LoVo (cell line): Measurements from ENCODE around the gene RORC.
"Not testable (repeated sequence)": the region's sequence is repeated elsewhere in the genome, so short reads cannot be mapped to it uniquely, and the experiment has no call there.

ENCODE experiments used
- DNase-seq: peaks from one replicate; pipeline ENCODE4 v3.0.0-alpha.2; 2016; ENCODE audit warnings: low spot score

The RORC gene

DNA sequence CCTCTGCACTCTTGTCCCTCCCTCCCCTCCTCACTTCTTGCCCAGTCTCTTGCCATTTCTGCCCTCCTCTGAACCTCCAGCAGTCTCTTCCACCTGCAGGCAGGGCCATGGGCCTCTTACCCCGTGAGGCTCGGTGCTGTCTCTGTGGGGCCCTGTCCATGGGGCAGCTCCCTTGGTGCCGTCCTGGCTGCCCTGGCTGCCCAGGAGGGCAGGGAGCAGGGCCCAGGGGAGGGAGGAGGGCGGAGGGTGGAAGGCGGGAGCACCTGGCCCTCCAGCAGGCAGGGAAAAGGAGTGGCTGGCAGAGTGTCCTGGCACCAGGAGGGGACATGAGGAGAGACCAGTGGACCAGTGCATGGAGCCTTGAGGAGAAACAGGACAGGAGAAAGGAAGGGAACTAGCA is at the start of gene RORC:
TSS of gene RORC (minus strand) at position 198 of the 400 bp plus-strand sequence. CDS start at position 160, 38 bp downstream.
- DNase-seq, result no peak

DNA sequence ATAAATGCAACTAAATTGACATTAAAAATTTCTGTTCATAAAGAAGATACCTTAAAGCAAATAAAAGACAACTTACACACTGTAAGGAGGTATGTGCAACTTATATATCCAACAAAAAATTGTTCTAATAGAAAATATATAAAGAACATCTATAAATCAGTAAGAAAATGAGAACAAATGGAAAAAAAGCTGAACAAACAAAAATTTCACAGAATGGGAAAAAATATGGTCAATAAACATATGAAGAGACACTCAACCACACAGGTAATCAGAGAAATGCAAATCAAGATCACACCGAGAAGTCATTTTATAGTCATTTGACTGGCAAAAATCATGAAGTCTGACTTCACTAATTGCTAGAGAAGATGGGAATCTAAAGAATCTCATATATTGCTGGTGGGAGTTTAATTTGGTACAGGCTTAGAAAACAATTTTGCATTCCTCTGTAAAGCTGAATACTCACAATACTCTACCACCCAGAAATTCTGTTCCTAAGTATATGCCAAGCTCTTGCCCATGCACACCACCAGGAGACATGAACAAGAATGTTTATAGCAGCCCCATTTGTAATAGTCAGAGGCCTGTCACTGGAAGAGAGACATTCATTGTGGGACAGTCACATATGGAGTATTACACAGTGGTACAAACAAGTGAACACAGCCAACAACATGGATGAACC is 44.0 kb upstream of the RORC start:
- DNase-seq, result no peak

- DNase-seq, result not testable (repeated sequence)
Measured at GRCh38 chr1:151872776-151873175, 41.2 kb upstream of the RORC start.

- no peak for DNase-seq
Measured at GRCh38 chr1:151871284-151872030, 39.9 kb upstream of the RORC start.

- DNase-seq, result no peak
Measured at GRCh38 chr1:151868486-151868885, 36.9 kb upstream of the RORC start.

- DNase-seq, result peak; percentile 16
Measured at GRCh38 chr1:151867765-151868411, 36.3 kb upstream of the RORC start.

- no peak for DNase-seq
Measured at GRCh38 chr1:151867321-151867720, 35.7 kb upstream of the RORC start.

DNA sequence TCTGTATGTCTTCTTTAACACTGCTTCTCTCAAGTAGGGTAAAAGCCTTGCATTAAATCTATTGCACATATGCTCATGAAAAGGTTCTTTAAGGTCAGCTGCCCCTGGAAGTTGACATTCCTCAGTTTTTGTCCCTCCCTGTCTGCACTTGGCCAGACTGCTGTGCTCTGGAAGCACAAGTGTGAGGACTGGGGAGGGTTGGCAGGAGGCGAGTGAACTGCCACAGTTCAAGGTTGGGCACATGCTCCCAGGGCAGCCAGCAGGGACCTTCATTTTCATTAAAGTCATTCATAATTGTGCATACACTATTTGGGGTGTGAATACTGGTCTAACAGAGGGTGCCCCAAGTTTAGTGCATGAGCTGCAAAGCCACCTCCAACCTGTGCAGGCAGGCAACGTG is 32.8 kb upstream of the RORC start:
- DNase-seq, result no peak

GRCh38 chr1:151862604-151863003 is 31.0 kb upstream of the RORC start:
- no peak for DNase-seq

DNA sequence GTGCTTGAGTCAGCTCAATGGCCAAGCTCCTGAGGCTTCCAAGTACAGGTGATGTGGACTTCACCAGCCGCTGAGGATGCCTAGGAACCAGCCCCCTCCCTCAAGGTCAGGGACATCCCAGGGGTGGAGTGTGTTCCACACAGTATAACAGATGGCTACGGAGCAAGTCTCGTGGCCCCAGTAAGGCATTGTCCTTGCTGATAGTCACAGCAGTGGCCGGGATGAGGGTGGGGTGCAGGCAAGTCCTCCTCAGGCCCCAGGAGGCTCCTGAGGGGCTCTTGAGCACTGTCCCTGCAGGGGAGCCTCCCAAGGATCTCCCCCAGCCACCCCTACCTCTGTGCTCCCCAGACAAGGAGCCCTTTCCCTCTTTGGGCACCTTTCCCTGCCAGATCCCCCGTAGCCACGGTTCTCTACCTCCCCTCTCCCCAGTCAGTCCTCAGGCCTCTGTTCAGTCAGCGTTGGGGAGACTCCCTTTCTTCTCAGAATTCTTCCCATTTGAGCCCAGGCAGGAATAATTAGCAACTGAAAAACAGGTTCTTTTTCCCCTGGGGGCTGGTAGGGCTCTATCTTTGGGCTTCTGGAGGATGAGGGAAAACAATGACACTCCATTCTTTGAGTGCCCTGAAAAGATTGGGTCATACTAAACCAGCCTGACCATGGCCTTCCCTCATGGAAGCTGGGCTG is 29.0 kb upstream of the RORC start:
- no peak for DNase-seq

GRCh38 chr1:151859891-151860293 is 28.3 kb upstream of the RORC start:
- no peak for DNase-seq

DNA sequence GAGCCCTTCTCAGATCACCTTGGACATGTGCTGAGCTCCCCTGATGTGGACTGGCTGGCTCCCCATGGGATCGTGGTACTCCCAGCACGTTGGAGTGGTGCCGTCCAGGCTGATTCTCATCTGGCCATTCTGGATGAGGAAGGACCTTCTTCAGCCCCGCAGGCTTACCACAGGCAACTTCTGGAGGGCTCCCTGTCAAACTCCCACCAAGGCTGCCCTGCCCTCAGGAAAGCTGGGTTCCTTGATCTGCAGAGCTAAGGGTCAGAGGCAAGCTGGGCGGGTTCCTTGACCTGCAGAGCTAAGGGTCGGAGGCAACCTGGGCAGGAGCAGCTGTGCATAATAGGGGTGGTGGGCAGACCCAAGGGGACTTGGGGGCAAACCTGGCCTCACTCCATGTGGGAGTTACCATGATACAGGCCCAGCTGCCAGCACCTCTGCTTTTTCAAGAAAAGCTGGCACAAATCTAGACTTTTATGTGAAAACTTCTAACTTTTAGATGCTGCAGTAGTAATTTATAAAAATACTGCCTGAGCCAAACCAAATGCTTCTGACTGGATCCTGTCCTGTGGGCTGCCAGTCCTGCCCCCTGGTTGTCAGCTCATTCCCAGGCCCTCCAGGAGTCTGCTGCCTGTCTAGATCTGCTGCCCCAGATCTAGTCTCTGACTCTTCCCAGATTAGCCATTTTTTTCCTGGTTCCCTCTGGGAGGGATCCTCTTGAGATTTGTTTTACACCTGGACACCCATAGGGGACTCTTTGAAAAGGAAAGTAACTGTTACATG is 27.5 kb upstream of the RORC start:
- DNase-seq, result no peak

- no peak for DNase-seq
Measured at GRCh38 chr1:151858030-151858746, 26.6 kb upstream of the RORC start.

DNA sequence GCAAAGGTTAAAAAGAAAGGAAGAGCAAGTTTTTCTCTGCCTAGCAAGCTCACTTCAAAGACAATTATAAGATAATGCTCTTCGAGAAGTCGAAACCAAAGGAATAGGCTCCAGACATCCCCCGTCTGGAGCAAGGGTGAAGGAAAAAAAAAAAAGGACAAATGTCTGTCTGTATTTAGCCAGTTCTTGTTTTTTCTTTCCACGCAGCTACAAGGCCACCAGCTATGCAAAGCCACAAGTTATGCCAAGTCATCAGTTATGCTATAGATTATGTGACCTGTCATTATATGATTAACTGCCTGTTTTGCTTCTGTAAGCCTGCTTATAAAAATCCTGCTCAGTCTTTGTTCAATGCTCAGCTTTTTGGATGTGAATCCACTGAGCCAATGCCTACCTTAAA is 24.3 kb upstream of the RORC start:
- DNase-seq, result no peak

- not testable (repeated sequence) for DNase-seq
Measured at GRCh38 chr1:151855516-151855915, 23.9 kb upstream of the RORC start.

DNA sequence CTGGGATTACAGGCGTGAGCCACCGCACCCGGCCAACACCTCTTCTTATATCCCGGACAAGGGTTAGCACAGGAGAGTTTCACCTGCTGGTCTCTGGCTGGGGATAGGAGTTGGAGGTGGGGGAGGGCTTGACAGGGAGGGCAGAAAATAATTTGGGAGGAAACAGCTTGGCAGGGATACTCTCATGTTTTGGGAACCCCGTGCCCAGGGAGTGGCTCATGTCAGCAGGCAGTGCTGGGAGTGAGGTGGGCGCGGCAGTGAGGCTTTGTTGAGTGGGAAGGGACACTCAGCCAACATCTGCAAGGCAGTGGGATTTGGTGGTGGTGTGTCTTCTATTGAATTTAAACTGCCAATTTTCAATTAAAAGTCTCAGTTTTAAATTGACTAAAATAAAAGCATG is 23.1 kb upstream of the RORC start:
- no peak for DNase-seq

DNA sequence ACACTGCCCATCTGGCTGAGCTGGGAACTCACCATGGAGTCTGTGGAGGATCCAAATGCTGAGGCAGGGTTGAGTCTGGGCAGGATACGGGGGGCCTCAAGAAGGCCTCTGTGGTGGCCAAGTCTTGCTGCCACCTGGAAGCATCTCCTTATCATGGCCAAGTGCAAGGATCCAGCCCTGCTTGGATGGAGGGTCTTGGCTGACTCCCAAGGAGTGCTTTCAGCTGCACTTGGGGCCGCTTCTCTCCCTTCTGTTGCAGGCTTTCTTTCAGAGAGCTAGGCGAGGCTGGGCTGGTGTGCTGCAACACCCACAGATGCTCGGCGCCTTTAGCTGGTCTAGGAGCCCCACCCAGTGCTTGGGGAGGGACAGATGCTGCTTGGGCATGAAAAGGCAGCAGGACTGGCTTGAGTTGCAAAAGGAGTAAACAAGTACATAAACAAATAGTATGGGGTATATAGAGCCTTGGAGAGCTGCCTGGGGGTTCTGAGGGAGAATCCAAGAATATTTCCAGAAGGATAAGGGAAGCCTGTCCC is 21.9 kb upstream of the RORC start, which contains the start of gene THEM5:
TSS of gene THEM5 (minus strand) at position 302 of the 533 bp plus-strand sequence. CDS start at position 155, 147 bp downstream.
- DNase-seq, result no peak

- DNase-seq, result no peak
Measured at GRCh38 chr1:151852733-151853132, 21.1 kb upstream of the RORC start.

DNA sequence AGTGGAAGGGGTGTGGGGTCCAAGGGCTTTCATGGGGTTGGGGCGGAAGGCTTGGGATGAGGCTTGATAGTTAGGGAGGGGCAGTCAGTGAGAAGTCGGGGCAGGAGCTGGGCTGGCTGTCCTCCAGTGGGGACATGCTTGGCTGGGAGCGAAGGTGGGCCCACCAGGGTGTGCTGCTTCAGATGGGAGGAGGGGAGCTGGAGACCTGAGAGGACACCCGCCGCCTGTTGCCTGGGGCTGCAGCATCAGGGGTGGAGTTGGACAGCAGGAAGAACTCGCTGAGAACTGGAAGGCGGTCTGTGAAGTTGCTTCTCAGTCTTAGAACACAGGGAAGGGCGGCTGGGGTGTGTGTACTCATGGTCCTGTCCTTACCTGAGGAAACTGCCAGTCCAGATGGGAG is 20.3 kb upstream of the RORC start:
- no peak for DNase-seq

- DNase-seq, result no peak
Measured at GRCh38 chr1:151849871-151850270, 18.3 kb upstream of the RORC start.

- DNase-seq, result no peak
Measured at GRCh38 chr1:151849126-151849525, 17.5 kb upstream of the RORC start.
